ENCODE data around the gene SDHA. TPM values are rescaled to one million over a fixed set of nuclear protein-coding genes. Genes with fewer than 3 reads are reported as not detected.

Gene SDHA
- total RNA-seq, 3 donors from 2014 or later = 71.1 to 80.6 (median 79.5) TPM

DNA sequence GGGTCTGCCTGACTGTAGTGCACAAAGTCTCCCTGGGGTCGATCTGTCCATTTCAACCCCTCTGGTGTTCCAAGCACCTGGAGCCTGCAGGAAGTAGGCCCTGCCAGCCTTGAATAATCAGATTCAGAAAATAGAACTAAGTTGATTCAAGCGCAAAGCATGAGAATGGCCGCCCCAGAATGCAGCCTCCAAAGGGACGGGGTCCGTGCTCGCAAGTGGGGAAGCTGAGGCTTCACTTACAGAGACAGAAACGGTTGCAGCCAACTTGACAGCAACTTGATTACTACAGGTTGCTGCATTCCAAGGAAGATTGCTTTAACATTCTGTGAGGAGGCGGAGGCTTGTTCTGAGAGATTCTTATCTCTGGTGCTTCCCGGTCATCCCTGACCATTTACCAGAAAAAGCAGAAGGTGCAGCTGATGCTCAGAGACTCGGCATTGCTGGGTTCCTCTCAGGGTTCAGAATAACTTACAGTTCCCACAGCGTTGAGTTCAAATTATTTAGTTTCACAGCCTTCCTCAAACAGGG is 41.8 kb upstream of the SDHA start:
- intact Hi-C loops (cut with DNase I; ENCODE audit: low total_unique reads) = no loop called here
- Histone ChIP-seq H3K36me3 (no peaks in the 10 kb centered on the region), H3K27me3 (no peaks in the 10 kb centered on the region), H3K9me3 (no peaks in the 10 kb centered on the region), H3K4me1 (no peaks in the 10 kb centered on the region), H3K27ac (no peak overlapping the region), H3K4me3 (no peak overlapping the region)
- no peak for DNase-seq (ENCODE audit: low spot score in 2 of 2)
- TF ChIP-seq POLR2A (IDR thresholded peaks at IDR 0.05) (no peak), POLR2AphosphoS5 (IDR thresholded peaks at IDR 0.05) (no peak)
- TF ChIP-seq, protein P1, sequence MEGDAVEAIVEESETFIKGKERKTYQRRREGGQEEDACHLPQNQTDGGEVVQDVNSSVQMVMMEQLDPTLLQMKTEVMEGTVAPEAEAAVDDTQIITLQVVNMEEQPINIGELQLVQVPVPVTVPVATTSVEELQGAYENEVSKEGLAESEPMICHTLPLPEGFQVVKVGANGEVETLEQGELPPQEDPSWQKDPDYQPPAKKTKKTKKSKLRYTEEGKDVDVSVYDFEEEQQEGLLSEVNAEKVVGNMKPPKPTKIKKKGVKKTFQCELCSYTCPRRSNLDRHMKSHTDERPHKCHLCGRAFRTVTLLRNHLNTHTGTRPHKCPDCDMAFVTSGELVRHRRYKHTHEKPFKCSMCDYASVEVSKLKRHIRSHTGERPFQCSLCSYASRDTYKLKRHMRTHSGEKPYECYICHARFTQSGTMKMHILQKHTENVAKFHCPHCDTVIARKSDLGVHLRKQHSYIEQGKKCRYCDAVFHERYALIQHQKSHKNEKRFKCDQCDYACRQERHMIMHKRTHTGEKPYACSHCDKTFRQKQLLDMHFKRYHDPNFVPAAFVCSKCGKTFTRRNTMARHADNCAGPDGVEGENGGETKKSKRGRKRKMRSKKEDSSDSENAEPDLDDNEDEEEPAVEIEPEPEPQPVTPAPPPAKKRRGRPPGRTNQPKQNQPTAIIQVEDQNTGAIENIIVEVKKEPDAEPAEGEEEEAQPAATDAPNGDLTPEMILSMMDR (IDR thresholded peaks at IDR 0.05) = no peak

DNA sequence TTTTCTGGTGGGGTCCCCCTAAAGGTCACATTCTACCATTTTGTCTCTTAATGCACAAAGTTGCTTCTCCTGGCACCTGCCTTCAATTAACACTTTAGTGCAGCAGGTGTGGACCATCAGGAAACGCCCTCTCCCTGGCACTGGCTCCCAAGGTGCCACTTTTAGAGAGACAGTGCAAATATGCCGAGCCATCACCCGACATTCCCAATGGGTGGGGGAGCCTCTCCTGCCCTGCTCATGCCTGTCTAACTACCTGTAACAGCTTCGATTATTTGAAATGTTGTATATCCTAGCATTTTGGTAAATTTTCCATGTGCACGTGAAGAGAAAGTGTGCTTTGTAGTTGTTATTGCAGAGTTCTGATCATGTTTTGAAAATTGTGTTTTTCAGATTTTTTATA is 40.0 kb upstream of the SDHA start:
- Histone ChIP-seq H3K4me3 (no peak overlapping the region), H3K9me3 (no peaks in the 10 kb centered on the region), H3K36me3 (no peaks in the 10 kb centered on the region), H3K27ac (no peak overlapping the region), H3K27me3 (no peaks in the 10 kb centered on the region), H3K4me1 (no peaks in the 10 kb centered on the region)
- intact Hi-C loops (cut with DNase I; ENCODE audit: low total_unique reads) = no loop called here
- TF ChIP-seq POLR2A (IDR thresholded peaks at IDR 0.05) (no peak), POLR2AphosphoS5 (IDR thresholded peaks at IDR 0.05) (no peak)
- TF ChIP-seq, protein P1 (IDR thresholded peaks at IDR 0.05) = no peak
- no peak for DNase-seq (ENCODE audit: low spot score in 2 of 2)

DNA sequence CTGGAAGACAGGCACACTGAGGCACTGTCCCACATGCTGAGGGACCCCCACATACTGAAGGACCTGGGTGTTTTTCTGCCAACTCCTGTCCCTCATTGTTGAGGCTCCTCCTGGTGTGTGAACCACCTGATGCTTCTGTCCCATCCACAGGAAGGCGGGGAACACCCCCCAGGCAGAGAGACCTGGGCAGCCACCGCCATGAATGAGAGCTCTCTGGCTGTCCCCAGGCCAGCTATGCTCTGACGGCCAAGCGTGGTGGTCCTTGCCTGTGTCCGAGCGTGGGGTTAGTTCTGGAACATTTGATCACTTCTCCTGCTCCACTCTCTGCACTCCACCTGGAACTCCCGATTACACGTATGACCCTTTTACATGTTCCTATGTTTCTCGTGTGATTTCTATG is 38.7 kb upstream of the SDHA start:
- H3K27me3 ChIP-seq = no peaks in the 10 kb centered on the region
- no peaks in the 10 kb centered on the region for H3K9me3 ChIP-seq
- no peaks in the 10 kb centered on the region for H3K36me3 ChIP-seq
- intact Hi-C loops (cut with DNase I; ENCODE audit: low total_unique reads) = no loop called here
- no peak for DNase-seq (ENCODE audit: low spot score in 2 of 2)
- H3K4me1 ChIP-seq = no peaks in the 10 kb centered on the region
- no peak overlapping the region for H3K27ac ChIP-seq
- no peak overlapping the region for H3K4me3 ChIP-seq
- TF ChIP-seq, protein P1 (IDR thresholded peaks at IDR 0.05) = no peak
- TF ChIP-seq POLR2A (IDR thresholded peaks at IDR 0.05) (no peak), POLR2AphosphoS5 (IDR thresholded peaks at IDR 0.05) (no peak)

DNA sequence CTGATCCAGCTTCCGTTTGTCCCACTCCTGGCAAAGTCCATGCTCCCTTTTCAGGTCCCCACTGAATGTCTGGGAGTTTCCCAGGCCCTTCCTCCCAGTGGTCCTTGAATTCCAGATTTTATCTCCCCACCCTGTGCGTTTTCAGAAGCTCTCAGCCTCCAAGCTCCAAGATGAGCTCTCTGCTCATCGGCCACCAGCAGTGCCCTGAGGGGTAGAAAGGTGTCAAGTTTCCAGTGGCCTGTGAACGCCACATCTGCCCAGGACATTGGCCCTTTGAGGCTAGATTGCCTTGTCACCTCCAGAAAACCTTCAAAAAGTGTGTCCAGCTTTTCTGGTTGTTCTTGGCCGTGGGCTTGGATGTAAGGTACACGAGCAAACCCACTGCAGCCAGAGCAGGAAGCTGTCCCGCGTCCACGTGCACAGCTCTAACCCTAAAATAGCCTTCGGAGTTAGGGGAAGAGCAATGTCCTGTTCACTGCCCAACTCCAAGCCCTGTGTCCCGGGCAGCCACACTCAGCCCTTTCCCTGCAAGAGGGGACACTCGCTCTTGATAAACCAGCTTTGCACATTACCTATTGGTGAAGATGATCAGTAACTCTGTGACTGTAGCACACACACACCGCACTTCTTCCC is 37.7 kb upstream of the SDHA start:
- DNase-seq (ENCODE audit: low spot score in 2 of 2) = no peak
- Histone ChIP-seq H3K9me3 (no peaks in the 10 kb centered on the region), H3K4me1 (no peaks in the 10 kb centered on the region), H3K27ac (no peak overlapping the region), H3K36me3 (no peaks in the 10 kb centered on the region), H3K4me3 (no peak overlapping the region), H3K27me3 (no peaks in the 10 kb centered on the region)
- no peak for TF ChIP-seq POLR2A (IDR thresholded peaks at IDR 0.05)
- TF ChIP-seq, protein P1 (IDR thresholded peaks at IDR 0.05) = no peak
- TF ChIP-seq POLR2AphosphoS5 (IDR thresholded peaks at IDR 0.05) = no peak
- intact Hi-C loops (cut with DNase I; ENCODE audit: low total_unique reads) = no loop called here

DNA sequence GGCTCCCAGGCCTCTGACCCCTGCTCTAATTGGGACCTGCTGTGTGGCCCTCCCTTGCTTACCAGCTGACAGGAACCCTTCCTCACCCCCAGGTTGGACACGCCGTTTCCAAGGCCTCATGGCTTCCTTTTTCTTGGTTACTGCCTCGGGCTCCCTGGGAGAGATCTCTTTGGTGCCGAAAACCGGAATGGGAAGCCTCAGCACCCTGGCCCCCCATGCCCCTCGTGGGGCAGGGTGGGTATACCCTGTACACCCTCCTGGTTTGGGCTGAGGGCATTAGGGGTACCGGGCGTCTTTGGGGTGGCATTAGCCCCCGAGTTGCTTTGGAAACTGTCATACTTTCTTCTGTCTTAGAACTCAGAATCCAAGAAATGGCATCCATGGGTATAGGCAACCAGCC is 37.0 kb upstream of the SDHA start:
- no peaks in the 10 kb centered on the region for H3K9me3 ChIP-seq
- no peak overlapping the region for H3K4me3 ChIP-seq
- H3K27me3 ChIP-seq = no peaks in the 10 kb centered on the region
- no peaks in the 10 kb centered on the region for H3K4me1 ChIP-seq
- intact Hi-C loops (cut with DNase I; ENCODE audit: low total_unique reads) = no loop called here
- H3K36me3 ChIP-seq = no peaks in the 10 kb centered on the region
- TF ChIP-seq POLR2A (IDR thresholded peaks at IDR 0.05) (no peak), POLR2AphosphoS5 (IDR thresholded peaks at IDR 0.05) (no peak)
- TF ChIP-seq, protein P1 (IDR thresholded peaks at IDR 0.05) = no peak
- DNase-seq (ENCODE audit: low spot score in 2 of 2) = no peak
- H3K27ac ChIP-seq = no peak overlapping the region
